HEK293 (cell line): ENCODE data around the gene TMCC1.

Source experiments
- CTCF ChIA-PET: fragments of 350-600 bp; formaldehyde crosslinking; extraction: SDS; loops from one replicate; lab custom pipeline; 2021; ENCODE audit warnings: antibody characterized with exemption; lab: Yijun Ruan, JAX
- POLR2A ChIA-PET: fragments of 300-600 bp; formaldehyde crosslinking; extraction: SDS; loops from one replicate; lab custom pipeline; 2020; ENCODE audit warnings: antibody characterized with exemption, inconsistent platforms; lab: Yijun Ruan, JAX
- H3K27ac ChIP-seq: fragments of 200-500 bp; sonication (Bioruptor generic); 2 replicates; pipeline ENCODE4 v1.5.1; 2014; ENCODE audit warnings: low read depth, low read length, control low read depth, inconsistent platforms; ENCODE audit errors: extremely low read depth
- H3K36me3 ChIP-seq, 2 experiments: fragments of 200-500 bp in 1 of 2; sonication (Bioruptor generic) in 1 of 2; 1 replicate in 1 of 2; 2 replicates in 1 of 2; pipeline ENCODE4 v1.5.1; 2014 to 2017; ENCODE audit warnings: inconsistent platforms in 2 of 2, low read length in 2 of 2; ENCODE audit not compliant: control insufficient read depth in 2 of 2, insufficient read depth in 1 of 2
- H3K4me1 ChIP-seq: fragments of 200-500 bp; sonication (Bioruptor generic); 2 replicates; pipeline ENCODE4 v1.5.1; 2014; ENCODE audit warnings: mild to moderate bottlenecking, low read length, inconsistent platforms; ENCODE audit not compliant: control insufficient read depth, insufficient read depth
- H3K4me3 ChIP-seq: 2 replicates; pipeline ENCODE4 v1.5.1; 2011; ENCODE audit warnings: low read depth, mild to moderate bottlenecking, control low read depth, low read length, moderate library complexity
- H3K9me3 ChIP-seq: fragments of 200-500 bp; sonication (Bioruptor generic); 2 replicates; pipeline ENCODE4 v1.5.1; 2014; ENCODE audit warnings: low read depth, low read length, inconsistent platforms; ENCODE audit not compliant: control insufficient read depth, insufficient read depth
- SP3 ChIP-seq: fragments of 450-650 bp; formaldehyde crosslinking; IDR thresholded peaks from 2 replicates; pipeline ENCODE4 v1.5.1; 2016; ENCODE audit warnings: missing biosample characterization, missing genetic modification characterization
- YY1 ChIP-seq: fragments of 450-650 bp; formaldehyde crosslinking; IDR thresholded peaks from 2 replicates; pipeline ENCODE4 v1.5.1; 2018; ENCODE audit warnings: missing biosample characterization, missing genetic modification characterization
- ZNF133 ChIP-seq: fragments of 450-650 bp; formaldehyde crosslinking; IDR thresholded peaks from 2 replicates; pipeline ENCODE4 v1.5.1; 2016; ENCODE audit warnings: missing biosample characterization, missing genetic modification characterization
- ZNF18 ChIP-seq: fragments of 450-650 bp; formaldehyde crosslinking; IDR thresholded peaks from 2 replicates; pipeline ENCODE4 v1.5.1; 2016; ENCODE audit warnings: missing biosample characterization, missing genetic modification characterization
- ZNF37A ChIP-seq: fragments of 450-650 bp; IDR thresholded peaks from 2 replicates; pipeline ENCODE4 v1.5.1; 2018; ENCODE audit warnings: missing biosample characterization, missing genetic modification characterization
- ZNF449 ChIP-seq: fragments of 450-650 bp; formaldehyde crosslinking; IDR thresholded peaks from 2 replicates; pipeline ENCODE4 v1.5.1; 2017; ENCODE audit warnings: missing biosample characterization, mild to moderate bottlenecking, missing genetic modification characterization, moderate library complexity
- ZNF473 ChIP-seq: fragments of 450-650 bp; formaldehyde crosslinking; IDR thresholded peaks from 2 replicates; pipeline ENCODE4 v1.5.1; 2017; ENCODE audit warnings: missing biosample characterization, missing genetic modification characterization
- ZNF561 ChIP-seq: fragments of 450-650 bp; IDR thresholded peaks from 2 replicates; pipeline ENCODE4 v1.5.1; 2018; ENCODE audit warnings: missing biosample characterization, missing genetic modification characterization, borderline replicate concordance
- ZNF626 ChIP-seq: fragments of 450-650 bp; sonication (Bioruptor Pico); formaldehyde crosslinking; IDR thresholded peaks from 2 replicates; pipeline ENCODE4 v1.5.1; 2018; ENCODE audit warnings: missing biosample characterization, missing genetic modification characterization, inconsistent platforms
- ZNF670 ChIP-seq: fragments of 450-650 bp; formaldehyde crosslinking; IDR thresholded peaks from 2 replicates; pipeline ENCODE4 v1.5.1; 2016; ENCODE audit warnings: missing biosample characterization, missing genetic modification characterization, low read depth
- ZNF768 ChIP-seq: fragments of 450-650 bp; formaldehyde crosslinking; IDR thresholded peaks from 2 replicates; pipeline ENCODE4 v1.5.1; 2018; ENCODE audit warnings: missing biosample characterization, mild to moderate bottlenecking, missing genetic modification characterization
- ZNF785 ChIP-seq: fragments of 450-650 bp; formaldehyde crosslinking; IDR thresholded peaks from 2 replicates; pipeline ENCODE4 v1.5.1; 2016; ENCODE audit warnings: missing biosample characterization, missing genetic modification characterization
- ZNF791 ChIP-seq: fragments of 450-650 bp; formaldehyde crosslinking; IDR thresholded peaks from 2 replicates; pipeline ENCODE4 v1.5.1; 2016; ENCODE audit warnings: missing biosample characterization, missing genetic modification characterization
- ZSCAN23 ChIP-seq: fragments of 450-650 bp; formaldehyde crosslinking; IDR thresholded peaks from 2 replicates; pipeline ENCODE4 v1.5.1; 2016; ENCODE audit warnings: missing biosample characterization, missing genetic modification characterization
- TF ChIP-seq, protein P1 (sequence below): fragments of 450-650 bp; formaldehyde crosslinking; IDR thresholded peaks from 2 replicates; pipeline ENCODE4 v1.5.1; 2017; ENCODE audit warnings: missing biosample characterization, missing genetic modification characterization
- TF ChIP-seq, protein P2 (sequence below): fragments of 450-650 bp; IDR thresholded peaks from 2 replicates; pipeline ENCODE4 v1.5.1; 2018; ENCODE audit warnings: missing biosample characterization, missing genetic modification characterization

TMCC1 gene

GRCh38 chr3:129609591-129610182, 283.8 kb downstream of the TMCC1 start (continued):
- TF ChIP-seq ZNF18 (tag by site-specific recombination) (no peak), ZNF449 (no peak), ZNF785 (no peak), ZNF561 (no peak), YY1 (tag by site-specific recombination) (no peak), ZNF670 (tag by site-specific recombination) (no peak), ZNF473 (tag by site-specific recombination) (no peak), ZNF626 (tag by site-specific recombination) (no peak), ZNF791 (tag by site-specific recombination) (no peak), ZSCAN23 (tag by site-specific recombination) (no peak)
- TF ChIP-seq, protein P1, sequence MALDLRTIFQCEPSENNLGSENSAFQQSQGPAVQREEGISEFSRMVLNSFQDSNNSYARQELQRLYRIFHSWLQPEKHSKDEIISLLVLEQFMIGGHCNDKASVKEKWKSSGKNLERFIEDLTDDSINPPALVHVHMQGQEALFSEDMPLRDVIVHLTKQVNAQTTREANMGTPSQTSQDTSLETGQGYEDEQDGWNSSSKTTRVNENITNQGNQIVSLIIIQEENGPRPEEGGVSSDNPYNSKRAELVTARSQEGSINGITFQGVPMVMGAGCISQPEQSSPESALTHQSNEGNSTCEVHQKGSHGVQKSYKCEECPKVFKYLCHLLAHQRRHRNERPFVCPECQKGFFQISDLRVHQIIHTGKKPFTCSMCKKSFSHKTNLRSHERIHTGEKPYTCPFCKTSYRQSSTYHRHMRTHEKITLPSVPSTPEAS (tag by site-specific recombination) = no peak
- TF ChIP-seq, protein P2, sequence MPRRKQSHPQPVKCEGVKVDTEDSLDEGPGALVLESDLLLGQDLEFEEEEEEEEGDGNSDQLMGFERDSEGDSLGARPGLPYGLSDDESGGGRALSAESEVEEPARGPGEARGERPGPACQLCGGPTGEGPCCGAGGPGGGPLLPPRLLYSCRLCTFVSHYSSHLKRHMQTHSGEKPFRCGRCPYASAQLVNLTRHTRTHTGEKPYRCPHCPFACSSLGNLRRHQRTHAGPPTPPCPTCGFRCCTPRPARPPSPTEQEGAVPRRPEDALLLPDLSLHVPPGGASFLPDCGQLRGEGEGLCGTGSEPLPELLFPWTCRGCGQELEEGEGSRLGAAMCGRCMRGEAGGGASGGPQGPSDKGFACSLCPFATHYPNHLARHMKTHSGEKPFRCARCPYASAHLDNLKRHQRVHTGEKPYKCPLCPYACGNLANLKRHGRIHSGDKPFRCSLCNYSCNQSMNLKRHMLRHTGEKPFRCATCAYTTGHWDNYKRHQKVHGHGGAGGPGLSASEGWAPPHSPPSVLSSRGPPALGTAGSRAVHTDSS (tag by site-specific recombination) = no peak

- CTCF ChIA-PET = interaction anchor here (1.0 kb wide), 2 partner anchors 119 to 329 kb away, joined by 4 read pairs; no protein-coding TSS in a partner anchor
- TF ChIP-seq ZNF37A = no peak
- peak; percentile 87 for TF ChIP-seq ZNF768
- no peak for TF ChIP-seq ZNF133 (tag by site-specific recombination)
- no peak for TF ChIP-seq SP3 (tag by site-specific recombination)
- Histone ChIP-seq H3K9me3 (no peaks in the 10 kb centered on the region), H3K36me3 (no peaks in the 10 kb centered on the region), H3K27ac (no peak overlapping the region), H3K4me1 (0 out of 2 replicates have a peak, but pooled peaks cover 3% of the 10 kb centered on the region), H3K4me3 (no peak overlapping the region)
- POLR2A ChIA-PET = interaction anchor here (0.7 kb wide), 1 partner anchor 237 kb away, joined by 3 read pairs; no protein-coding TSS in a partner anchor
Observed at GRCh38 chr3:129608936-129609590, 284.4 kb downstream of the TMCC1 start.
